ENCODE measurements around the gene STOX1.
"Not testable (repeated sequence)": the region's sequence is repeated elsewhere in the genome, so short reads cannot be mapped to it uniquely, and the experiment has no call there.

Gene STOX1

GRCh38 chr10:68826764-68827591, at the start of gene STOX1:
TSS of gene STOX1 (plus strand) at chr10:68827531. CDS start at chr10:68827624, 93 bp downstream.
- DNase-seq (ENCODE audit: low read depth) = peak; percentile 14

GRCh38 chr10:68781613-68782574, 45.4 kb upstream of the STOX1 start:
- no peak for DNase-seq (ENCODE audit: low read depth)

- DNase-seq (ENCODE audit: low read depth) = no peak
Observed at GRCh38 chr10:68784476-68784875, 42.9 kb upstream of the STOX1 start.

- no peak for DNase-seq (ENCODE audit: low read depth)
Observed at GRCh38 chr10:68787813-68788212, 39.5 kb upstream of the STOX1 start.

GRCh38 chr10:68790476-68790875, 36.9 kb upstream of the STOX1 start:
- DNase-seq (ENCODE audit: low read depth) = no peak

- no peak for DNase-seq (ENCODE audit: low read depth)
Observed at GRCh38 chr10:68792115-68792514, 35.2 kb upstream of the STOX1 start.

- DNase-seq (ENCODE audit: low read depth) = no peak
Observed at GRCh38 chr10:68795886-68796532, 31.3 kb upstream of the STOX1 start.

- no peak for DNase-seq (ENCODE audit: low read depth)
Observed at GRCh38 chr10:68796605-68797004, 30.7 kb upstream of the STOX1 start.

GRCh38 chr10:68800211-68800610, 27.1 kb upstream of the STOX1 start:
- DNase-seq (ENCODE audit: low read depth) = no peak

- no peak for DNase-seq (ENCODE audit: low read depth)
Observed at GRCh38 chr10:68804692-68805091, 22.6 kb upstream of the STOX1 start.

- DNase-seq (ENCODE audit: low read depth) = not testable (repeated sequence)
Observed at GRCh38 chr10:68810830-68811229, 16.5 kb upstream of the STOX1 start.

- DNase-seq (ENCODE audit: low read depth) = no peak
Observed at GRCh38 chr10:68811314-68812009, 15.9 kb upstream of the STOX1 start.

GRCh38 chr10:68812420-68812819, 14.9 kb upstream of the STOX1 start:
- DNase-seq (ENCODE audit: low read depth) = no peak

- no peak for DNase-seq (ENCODE audit: low read depth)
Observed at GRCh38 chr10:68813559-68813958, 13.8 kb upstream of the STOX1 start.

GRCh38 chr10:68816796-68817412, 10.4 kb upstream of the STOX1 start:
- no peak for DNase-seq (ENCODE audit: low read depth)

- DNase-seq (ENCODE audit: low read depth) = not testable (repeated sequence)
Observed at GRCh38 chr10:68820359-68820758, 7.0 kb upstream of the STOX1 start.

- DNase-seq (ENCODE audit: low read depth) = not testable (repeated sequence)
Observed at GRCh38 chr10:68822626-68823025, 4.7 kb upstream of the STOX1 start.

GRCh38 chr10:68827592-68827959, 245 bp downstream of the STOX1 start:
- DNase-seq (ENCODE audit: low read depth) = not testable (repeated sequence)

GRCh38 chr10:68828083-68828601, 811 bp downstream of the STOX1 start:
- not testable (repeated sequence) for DNase-seq (ENCODE audit: low read depth)

- no peak for DNase-seq (ENCODE audit: low read depth)
Observed at GRCh38 chr10:68828833-68829232, 1.5 kb downstream of the STOX1 start.

GRCh38 chr10:68829521-68829920, 2.2 kb downstream of the STOX1 start:
- DNase-seq (ENCODE audit: low read depth) = no peak

Measured in stimulated activated CD8-positive, alpha-beta memory T cell treated with anti-CD3 and anti-CD28 coated beads, Interleukin-7, amount 100 ng/mL, for 24 hours (primary cell).